Progenitor cell of endocrine pancreas (in vitro differentiated cells): ENCODE data around the gene KRT79. TPM values are rescaled to one million over a fixed set of nuclear protein-coding genes. Genes with fewer than 3 reads are reported as not detected.

Experiments used
- DNase-seq: peaks from one replicate; pipeline ENCODE4 v3.0.0; 2021; ENCODE audit warnings: low spot score; ENCODE audit not compliant: unreplicated experiment
- H3K27ac Mint-ChIP-seq: 2 replicates; pipeline ENCODE4 v1.8.0; 2021; ENCODE audit warnings: mild to moderate bottlenecking, moderate library complexity, mixed read lengths
- H3K27me3 Mint-ChIP-seq: 2 replicates; pipeline ENCODE4 v1.8.0; 2021; ENCODE audit warnings: mixed read lengths
- H3K36me3 Mint-ChIP-seq: 2 replicates; pipeline ENCODE4 v1.8.0; 2022; ENCODE audit warnings: mixed read lengths; ENCODE audit not compliant: insufficient read depth
- H3K4me1 Mint-ChIP-seq: 2 replicates; pipeline ENCODE4 v1.8.0; 2021; ENCODE audit warnings: low read depth, mixed read lengths
- H3K4me3 Mint-ChIP-seq: 2 replicates; pipeline ENCODE4 v1.8.0; 2021; ENCODE audit warnings: low read depth, mild to moderate bottlenecking, moderate library complexity, mixed read lengths
- H3K9me3 Mint-ChIP-seq: 2 replicates; pipeline ENCODE4 v1.8.0; 2021; ENCODE audit warnings: low read depth, mixed read lengths
- CTCF ChIP-seq: fragments of 200-600 bp; sonication (generic); IDR thresholded peaks from one replicate; pipeline ENCODE4 v1.5.0; 2021; ENCODE audit warnings: antibody characterized with exemption, mild to moderate bottlenecking; ENCODE audit not compliant: unreplicated experiment
- total RNA-seq: library from RNA; stranded (reverse); gene quantifications from 2 replicates; pipeline ENCODE4 v1.2.1, GENCODE V29; 2021

KRT79 gene
- total RNA-seq, 1 donor from 2014 or later, result not detected

- no peak overlapping the region for H3K4me3 Mint-ChIP-seq
- no peaks in the 10 kb centered on the region for H3K9me3 Mint-ChIP-seq
- no peak for TF ChIP-seq CTCF
- H3K27ac Mint-ChIP-seq, result no peak overlapping the region
- no peak for DNase-seq
- no peaks in the 10 kb centered on the region for H3K36me3 Mint-ChIP-seq
- peaks cover 1% of the 10 kb centered on the region for H3K4me1 Mint-ChIP-seq
- H3K27me3 Mint-ChIP-seq, result peaks cover 40% of the 10 kb centered on the region
These were observed 1.9 kb upstream of the KRT79 start for GRCh38 chr12:52836042-52836466.

GRCh38 chr12:52835271-52836041, 1.3 kb upstream of the KRT79 start:
- Mint-ChIP-seq H3K27me3 (peaks cover 43% of the 10 kb centered on the region), H3K4me1 (peaks cover 1% of the 10 kb centered on the region), H3K9me3 (no peaks in the 10 kb centered on the region), H3K27ac (no peak overlapping the region), H3K36me3 (no peaks in the 10 kb centered on the region), H3K4me3 (no peak overlapping the region)
- DNase-seq, result no peak
- TF ChIP-seq CTCF, result no peak

DNA sequence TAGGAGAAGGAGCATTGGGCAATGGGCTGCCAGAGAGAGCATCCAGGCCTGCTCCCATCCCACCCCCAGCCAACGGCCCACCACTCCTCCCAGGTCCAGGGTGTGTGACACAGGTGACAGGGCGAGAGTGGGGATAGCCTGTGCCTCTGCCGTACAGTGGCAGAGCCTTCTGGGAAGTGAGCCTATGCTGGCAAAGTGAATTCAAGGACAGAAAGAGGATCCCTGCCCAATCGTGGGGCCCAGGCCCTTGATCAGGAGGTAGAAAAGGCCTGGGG, 553 bp upstream of the KRT79 start:
- Mint-ChIP-seq H3K4me3 (no peak overlapping the region), H3K27ac (no peak overlapping the region), H3K4me1 (peaks cover 1% of the 10 kb centered on the region), H3K27me3 (peaks cover 36% of the 10 kb centered on the region), H3K36me3 (no peaks in the 10 kb centered on the region), H3K9me3 (no peaks in the 10 kb centered on the region)
- TF ChIP-seq CTCF, result no peak
- no peak for DNase-seq

- TF ChIP-seq CTCF, result no peak
- DNase-seq, result no peak
- H3K27me3 Mint-ChIP-seq, result peaks cover 23% of the 10 kb centered on the region
- H3K4me1 Mint-ChIP-seq, result peaks cover 1% of the 10 kb centered on the region
- H3K9me3 Mint-ChIP-seq, result no peaks in the 10 kb centered on the region
- H3K36me3 Mint-ChIP-seq, result no peaks in the 10 kb centered on the region
- no peak overlapping the region for H3K27ac Mint-ChIP-seq
- no peak overlapping the region for H3K4me3 Mint-ChIP-seq
These were observed 866 bp downstream of the KRT79 start for GRCh38 chr12:52832985-52833905.

DNA sequence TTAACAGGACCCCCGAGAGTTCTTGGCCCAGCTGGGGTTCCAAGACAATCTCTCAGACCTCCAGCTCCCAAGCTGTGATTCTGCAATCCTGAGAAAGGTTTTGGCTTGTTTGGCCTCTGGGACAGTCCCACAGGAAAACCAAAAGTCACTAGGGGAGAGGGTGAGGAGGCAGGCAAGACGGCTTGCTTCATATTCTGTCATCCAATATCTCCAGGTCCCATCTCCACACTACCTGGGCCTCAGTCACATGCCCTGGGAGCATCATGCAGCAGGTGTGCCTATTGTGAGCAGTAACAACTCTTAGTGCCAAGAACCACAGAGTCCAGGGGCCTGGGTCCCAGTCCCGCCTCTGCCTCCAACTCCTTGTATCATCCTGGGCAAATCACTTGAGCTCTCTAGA, 1.7 kb downstream of the KRT79 start:
- no peak for TF ChIP-seq CTCF
- Mint-ChIP-seq H3K9me3 (no peaks in the 10 kb centered on the region), H3K4me1 (peaks cover 2% of the 10 kb centered on the region), H3K4me3 (no peak overlapping the region), H3K27ac (no peak overlapping the region), H3K36me3 (no peaks in the 10 kb centered on the region), H3K27me3 (peaks cover 16% of the 10 kb centered on the region)
- no peak for DNase-seq
